ENCODE results near the gene HOXB2. TPM values are rescaled to one million over a fixed set of nuclear protein-coding genes. Genes with fewer than 3 reads are reported as not detected.

Gene HOXB2
- total and polyA plus RNA-seq, 8 donors = 0.39 to 5.1 (median 1.8) TPM

GRCh38 chr17:48515925-48516900 is 28.7 kb downstream of the HOXB2 start:
- intact Hi-C loops (cut with DNase I) = no loop called here
- Histone ChIP-seq H3K27me3 (peaks cover 0 to 13% (median 3%) of the 10 kb centered on the region in 4 donors), H3K4me1 (peaks cover 0 to 3% (median 0%) of the 10 kb centered on the region in 3 donors), H3K27ac (no peak overlapping the region), H3K36me3 (no peaks in the 10 kb centered on the region), H3K9me3 (no peaks in the 10 kb centered on the region), H3K4me3 (no peak overlapping the region)
- ATAC-seq (no peak), FAIRE-seq (no peak), DNase-seq (no peak)
- 22 to 29% methylated on average over 3 of the region's 3 CpGs for WGBS, 2 donors
- TF ChIP-seq CTCF (IDR thresholded peaks at IDR 0.05) = no peak

- TF ChIP-seq CTCF (IDR thresholded peaks at IDR 0.05) = no peak
- no peaks in the 10 kb centered on the region for H3K36me3 ChIP-seq
- DNase-seq (no peak), ATAC-seq (no peak), FAIRE-seq (no peak)
- H3K27me3 ChIP-seq = peaks cover 0 to 27% (median 3%) of the 10 kb centered on the region in 4 donors
- no peaks in the 10 kb centered on the region for H3K9me3 ChIP-seq
- intact Hi-C loops (cut with DNase I) = no loop called here
- H3K4me3 ChIP-seq = no peak overlapping the region
- 59 to 71% methylated on average over 2 of the region's 2 CpGs for WGBS, 2 donors
- H3K4me1 ChIP-seq = peaks cover 0 to 3% (median 0%) of the 10 kb centered on the region in 3 donors
- H3K27ac ChIP-seq = no peak overlapping the region
Observed at GRCh38 chr17:48514477-48514876, 30.4 kb downstream of the HOXB2 start.

- WGBS, 2 donors = 18 to 24% methylated on average over 6 of the region's 6 CpGs
- FAIRE-seq (no peak), ATAC-seq (peak in 1 of 4 donors; percentile 27), DNase-seq (no peak)
- H3K4me3 ChIP-seq = no peak overlapping the region
- H3K9me3 ChIP-seq = no peaks in the 10 kb centered on the region
- H3K4me1 ChIP-seq = peaks cover 0 to 3% (median 0%) of the 10 kb centered on the region in 3 donors
- H3K36me3 ChIP-seq = no peaks in the 10 kb centered on the region
- H3K27ac ChIP-seq = no peak overlapping the region
- TF ChIP-seq CTCF (IDR thresholded peaks at IDR 0.05) = no peak
- intact Hi-C loops (cut with DNase I) = no loop called here
- H3K27me3 ChIP-seq = peaks cover 0 to 27% (median 3%) of the 10 kb centered on the region in 4 donors
Observed at GRCh38 chr17:48513666-48514455, 31.0 kb downstream of the HOXB2 start.

- no peaks in the 10 kb centered on the region for H3K9me3 ChIP-seq
- peak overlapping the region in 1 of 4 donors; percentile 1 for H3K4me3 ChIP-seq
- H3K27me3 ChIP-seq = peaks cover 0 to 27% (median 3%) of the 10 kb centered on the region in 4 donors
- WGBS, 2 donors = 24 to 29% methylated on average over 7 of the region's 7 CpGs
- intact Hi-C loops (cut with DNase I) = no loop called here
- TF ChIP-seq CTCF (IDR thresholded peaks at IDR 0.05) = no peak
- FAIRE-seq (no peak), DNase-seq (no peak), ATAC-seq (peak in 1 of 4 donors; percentile 58)
- H3K4me1 ChIP-seq = peaks cover 0 to 3% (median 0%) of the 10 kb centered on the region in 3 donors
- H3K36me3 ChIP-seq = no peaks in the 10 kb centered on the region
- H3K27ac ChIP-seq = no peak overlapping the region
Observed at GRCh38 chr17:48513097-48513496, 31.8 kb downstream of the HOXB2 start.
